MM.1S (cell line): Measurements from ENCODE around the gene SLC15A2.

Experiments
- DNase-seq: peaks from one replicate; pipeline ENCODE4 v3.0.0-alpha.2; 2015
- H2AFZ ChIP-seq: fragments of 300-600 bp; sonication (generic); 2 replicates; pipeline ENCODE4 v1.6.0; 2016; ENCODE audit warnings: antibody characterized with exemption, low read length
- H3F3A ChIP-seq: fragments of 300-600 bp; sonication (generic); 2 replicates; pipeline ENCODE4 v1.6.1; 2016; ENCODE audit warnings: mild to moderate bottlenecking, antibody characterized with exemption, low read length, moderate library complexity, mixed read lengths; ENCODE audit not compliant: insufficient read depth
- H3K27ac ChIP-seq: fragments of 300-600 bp; sonication (generic); 2 replicates; pipeline ENCODE4 v1.5.1; 2016; ENCODE audit warnings: mild to moderate bottlenecking, low read length
- H3K27me3 ChIP-seq: fragments of 300-600 bp; sonication (generic); replicated peaks from 2 replicates; pipeline ENCODE4 v1.6.0; 2016; ENCODE audit warnings: low read length; ENCODE audit not compliant: insufficient read depth
- H3K36me3 ChIP-seq: fragments of 300-600 bp; sonication (generic); replicated peaks from 2 replicates; pipeline ENCODE4 v1.6.1; 2016; ENCODE audit warnings: mild to moderate bottlenecking, low read length, mixed read lengths; ENCODE audit not compliant: insufficient read depth
- H3K4me1 ChIP-seq: fragments of 300-600 bp; sonication (generic); 2 replicates; pipeline ENCODE4 v1.6.1; 2016; ENCODE audit warnings: low read length, mixed read lengths
- H3K4me2 ChIP-seq: fragments of 300-600 bp; sonication (generic); 2 replicates; pipeline ENCODE4 v1.6.0; 2016; ENCODE audit warnings: low read depth, low read length
- H3K4me3 ChIP-seq: fragments of 300-600 bp; sonication (generic); 2 replicates; pipeline ENCODE4 v1.5.1; 2016; ENCODE audit warnings: low read length, mixed read lengths
- H3K79me2 ChIP-seq: fragments of 300-600 bp; sonication (generic); 2 replicates; pipeline ENCODE4 v1.6.1; 2016; ENCODE audit warnings: mixed run types, low read length, mixed read lengths
- H3K9ac ChIP-seq: fragments of 300-600 bp; sonication (generic); 2 replicates; pipeline ENCODE4 v1.6.1; 2016; ENCODE audit warnings: low read length, mixed read lengths
- H3K9me2 ChIP-seq: fragments of 300-600 bp; sonication (generic); replicated peaks from 2 replicates; pipeline ENCODE4 v1.6.1; 2016; ENCODE audit warnings: mild to moderate bottlenecking, low read length, mixed read lengths; ENCODE audit not compliant: insufficient read depth
- H3K9me3 ChIP-seq: fragments of 300-600 bp; sonication (generic); replicated peaks from 2 replicates; pipeline ENCODE4 v1.6.1; 2016; ENCODE audit warnings: mild to moderate bottlenecking, low read length, mixed read lengths; ENCODE audit not compliant: insufficient read depth
- H4K20me1 ChIP-seq: fragments of 300-600 bp; sonication (generic); 2 replicates; pipeline ENCODE4 v1.6.1; 2016; ENCODE audit warnings: mild to moderate bottlenecking, low read length, moderate library complexity, mixed read lengths; ENCODE audit not compliant: insufficient read depth
- EZH2 ChIP-seq: fragments of 300-600 bp; sonication (generic); optimal IDR thresholded peaks from 2 replicates; pipeline ENCODE3; 2017; ENCODE audit warnings: low read depth, mild to moderate bottlenecking, antibody characterized with exemption, low read length, mixed read lengths
- EZH2phosphoT487 ChIP-seq: fragments of 300-600 bp; sonication (generic); IDR thresholded peaks from 2 replicates; pipeline ENCODE4 v1.6.1; 2018; ENCODE audit warnings: antibody characterized with exemption, low read length
- TF ChIP-seq, protein P1 (sequence below): fragments of 300-600 bp; sonication (generic); IDR thresholded peaks from 2 replicates; pipeline ENCODE4 v1.5.1; 2016; ENCODE audit warnings: antibody characterized with exemption, low read length, mixed read lengths

Gene SLC15A2

DNA sequence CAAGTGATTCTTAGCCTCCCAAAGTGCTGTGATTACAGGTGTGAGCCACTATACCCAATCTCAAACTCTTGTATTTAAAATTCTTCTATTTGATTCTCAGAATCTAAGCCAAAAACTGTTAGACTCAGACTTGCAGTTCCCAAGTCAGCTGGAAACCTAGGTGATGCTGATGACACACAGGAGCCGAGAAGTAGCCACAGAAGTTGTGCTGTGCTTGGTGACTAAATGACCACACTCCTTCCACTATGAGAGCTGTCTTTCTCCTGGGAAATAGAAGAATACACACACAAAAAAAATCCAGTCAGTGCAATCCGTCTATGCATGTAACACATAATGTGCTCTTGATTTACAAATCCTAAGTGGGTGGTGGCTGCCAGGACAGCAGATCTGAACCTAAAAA lies 93.9 kb downstream of the SLC15A2 start:
- H4K20me1 ChIP-seq: no peaks in the 10 kb centered on the region
- H3K9ac ChIP-seq: no peak overlapping the region
- no peak overlapping the region for H3K4me3 ChIP-seq
- no peaks in the 10 kb centered on the region for H3K9me2 ChIP-seq
- H3K4me2 ChIP-seq: no peak overlapping the region
- peaks cover 3% of the 10 kb centered on the region; the same call in 1 of the 2 replicates for H3F3A ChIP-seq
- H3K27ac ChIP-seq: no peak overlapping the region
- no peaks in the 10 kb centered on the region for H3K79me2 ChIP-seq
- DNase-seq: no peak
- peaks cover 18% of the 10 kb centered on the region for H3K4me1 ChIP-seq
- H3K27me3 ChIP-seq: no peaks in the 10 kb centered on the region
- no peak overlapping the region for H2AFZ ChIP-seq
- TF ChIP-seq, protein P1, sequence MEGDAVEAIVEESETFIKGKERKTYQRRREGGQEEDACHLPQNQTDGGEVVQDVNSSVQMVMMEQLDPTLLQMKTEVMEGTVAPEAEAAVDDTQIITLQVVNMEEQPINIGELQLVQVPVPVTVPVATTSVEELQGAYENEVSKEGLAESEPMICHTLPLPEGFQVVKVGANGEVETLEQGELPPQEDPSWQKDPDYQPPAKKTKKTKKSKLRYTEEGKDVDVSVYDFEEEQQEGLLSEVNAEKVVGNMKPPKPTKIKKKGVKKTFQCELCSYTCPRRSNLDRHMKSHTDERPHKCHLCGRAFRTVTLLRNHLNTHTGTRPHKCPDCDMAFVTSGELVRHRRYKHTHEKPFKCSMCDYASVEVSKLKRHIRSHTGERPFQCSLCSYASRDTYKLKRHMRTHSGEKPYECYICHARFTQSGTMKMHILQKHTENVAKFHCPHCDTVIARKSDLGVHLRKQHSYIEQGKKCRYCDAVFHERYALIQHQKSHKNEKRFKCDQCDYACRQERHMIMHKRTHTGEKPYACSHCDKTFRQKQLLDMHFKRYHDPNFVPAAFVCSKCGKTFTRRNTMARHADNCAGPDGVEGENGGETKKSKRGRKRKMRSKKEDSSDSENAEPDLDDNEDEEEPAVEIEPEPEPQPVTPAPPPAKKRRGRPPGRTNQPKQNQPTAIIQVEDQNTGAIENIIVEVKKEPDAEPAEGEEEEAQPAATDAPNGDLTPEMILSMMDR: no peak
- TF ChIP-seq EZH2: no peak
- TF ChIP-seq EZH2phosphoT487: no peak
- no peaks in the 10 kb centered on the region for H3K9me3 ChIP-seq
- H3K36me3 ChIP-seq: no peaks in the 10 kb centered on the region

DNA sequence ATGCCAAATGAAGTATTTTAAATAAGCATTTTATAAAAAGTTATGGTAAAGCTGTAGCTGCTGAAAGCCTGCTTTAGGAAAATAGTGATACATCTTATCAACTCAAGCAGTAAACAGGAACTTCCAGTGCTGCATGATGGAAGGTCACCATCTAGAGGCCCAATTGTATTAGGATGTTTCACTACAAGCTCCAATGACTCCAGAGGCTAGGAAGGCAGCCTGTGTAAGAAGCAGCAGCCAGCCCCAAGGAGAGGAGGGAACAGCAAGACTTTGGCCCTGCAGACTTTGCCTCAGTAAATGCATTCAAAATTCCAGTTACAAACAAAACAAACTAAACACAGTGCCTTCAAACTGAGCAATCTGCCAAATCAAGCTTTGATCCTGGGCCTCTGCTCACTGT lies 95.7 kb downstream of the SLC15A2 start:
- H4K20me1 ChIP-seq: no peaks in the 10 kb centered on the region
- no peaks in the 10 kb centered on the region for H3K27me3 ChIP-seq
- H3K4me2 ChIP-seq: no peak overlapping the region
- no peaks in the 10 kb centered on the region for H3K9me2 ChIP-seq
- no peak overlapping the region for H2AFZ ChIP-seq
- no peaks in the 10 kb centered on the region for H3K36me3 ChIP-seq
- H3F3A ChIP-seq: peaks cover 7% of the 10 kb centered on the region
- H3K4me3 ChIP-seq: no peak overlapping the region
- TF ChIP-seq EZH2phosphoT487: no peak
- TF ChIP-seq, protein P1: 0 out of 2 replicates have a peak, but pooled peaks have one; percentile 3
- TF ChIP-seq EZH2: no peak
- no peak overlapping the region for H3K9ac ChIP-seq
- peaks cover 6% of the 10 kb centered on the region; the same call in 1 of the 2 replicates for H3K79me2 ChIP-seq
- no peak for DNase-seq
- no peaks in the 10 kb centered on the region for H3K9me3 ChIP-seq
- peaks cover 31% of the 10 kb centered on the region for H3K4me1 ChIP-seq
- no peak overlapping the region for H3K27ac ChIP-seq

DNA sequence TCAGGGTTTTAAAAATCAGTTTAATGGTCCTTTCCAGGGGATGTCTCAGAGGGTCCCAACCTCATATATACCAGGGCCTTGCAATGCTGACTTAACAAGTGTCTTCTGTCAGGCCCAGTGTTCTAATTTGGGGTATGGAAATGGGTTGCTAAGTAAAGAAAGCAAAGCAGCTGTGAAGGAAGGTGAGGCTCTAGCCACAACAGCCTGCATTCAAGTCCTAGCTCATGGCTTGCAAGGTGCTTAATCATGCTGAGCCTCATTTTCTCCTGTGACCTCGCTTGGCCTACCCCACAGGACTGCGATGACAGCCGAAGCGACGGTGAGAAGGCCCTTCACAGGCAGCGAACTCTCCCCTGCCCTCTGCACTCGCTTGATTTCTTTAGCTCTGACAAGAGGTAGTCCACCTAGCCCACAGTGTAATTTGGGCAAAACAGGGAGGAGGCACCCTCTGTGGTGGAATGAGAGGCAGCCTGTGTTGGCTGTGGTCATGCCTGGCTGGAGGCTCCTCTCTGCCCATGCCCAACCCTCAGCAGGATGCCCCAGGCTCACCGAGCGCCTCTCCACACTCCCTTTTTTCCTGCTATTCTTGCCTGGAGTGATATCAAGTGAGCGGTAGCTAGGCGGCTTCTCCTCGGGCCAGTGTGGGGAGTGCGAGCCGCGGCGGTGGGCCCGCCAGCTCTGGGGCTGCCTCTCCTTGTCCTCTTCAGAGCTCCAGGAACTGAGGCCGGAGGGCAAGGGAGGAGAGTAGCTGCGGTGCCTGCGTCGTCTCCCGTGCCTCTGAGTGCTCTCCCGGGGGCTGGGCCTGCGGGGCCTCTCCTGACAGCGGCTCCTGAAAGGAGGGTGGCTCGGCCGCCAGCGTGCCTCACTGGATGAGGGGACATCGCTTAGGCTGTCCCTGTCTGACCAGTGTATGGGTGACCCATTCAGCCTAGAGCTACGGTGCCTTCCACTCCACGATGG lies 98.7 kb downstream of the SLC15A2 start:
- H3K4me1 ChIP-seq: peaks cover 49% of the 10 kb centered on the region
- H3K27ac ChIP-seq: peak overlapping the region; percentile 76
- no peaks in the 10 kb centered on the region for H3K9me3 ChIP-seq
- no peak overlapping the region for H3K4me3 ChIP-seq
- no peaks in the 10 kb centered on the region for H3K9me2 ChIP-seq
- TF ChIP-seq EZH2: no peak
- no peak for TF ChIP-seq EZH2phosphoT487
- TF ChIP-seq, protein P1: no peak
- H3K9ac ChIP-seq: peak overlapping the region; percentile 9; the same call in 1 of the 2 replicates
- no peaks in the 10 kb centered on the region for H4K20me1 ChIP-seq
- H3K27me3 ChIP-seq: no peaks in the 10 kb centered on the region
- H3K4me2 ChIP-seq: peak overlapping the region; percentile 10; the same call in 1 of the 2 replicates
- peak; percentile 73 for DNase-seq
- H3K36me3 ChIP-seq: no peaks in the 10 kb centered on the region
- H3K79me2 ChIP-seq: peaks cover 6% of the 10 kb centered on the region; the same call in 1 of the 2 replicates
- peaks cover 18% of the 10 kb centered on the region for H3F3A ChIP-seq
- H2AFZ ChIP-seq: 0 out of 2 replicates have a peak overlapping the region, but pooled peaks have one; percentile 8
